Panc1 (cell line): ENCODE results near the gene NKPD1. TPM values are rescaled to one million over a fixed set of nuclear protein-coding genes. Genes with fewer than 3 reads are reported as not detected.

ENCODE experiments used
- ATAC-seq: fragments of 200-7000 bp; cut with Tn5 transposase; 2 replicates; pipeline ENCODE4 v1.9.1; 2020; ENCODE audit warnings: mild to moderate bottlenecking, moderate library complexity
- BruUV-seq: library from RNA; stranded (reverse); fragments of 400-500 nt; replicated peaks from 2 replicates; lab custom pipeline; 2021; lab: Mats Ljungman, UMichigan
- CTCF ChIA-PET: fragments of 300-600 bp; sonication (Branson Sonifier 250); formaldehyde crosslinking; loops from one replicate; lab custom pipeline; 2022; ENCODE audit warnings: antibody characterized with exemption; lab: Charles Lee
- POLR2A ChIA-PET: fragments of 300-600 bp; sonication (Branson Sonifier 250); formaldehyde crosslinking; loops from one replicate; lab custom pipeline; 2022; ENCODE audit warnings: antibody characterized with exemption; lab: Charles Lee
- DNase-seq: peaks from one replicate; pipeline ENCODE4 v3.0.0-alpha.2; 2010; ENCODE audit warnings: low read depth, low spot score
- H3K27ac ChIP-seq: 2 replicates; pipeline ENCODE4 v1.5.1; 2011; ENCODE audit warnings: mild to moderate bottlenecking, low read length, inconsistent platforms
- H3K27me3 ChIP-seq: fragments of 200-500 bp; sonication (Bioruptor generic); 2 replicates; pipeline ENCODE4 v1.6.0; 2014; ENCODE audit warnings: low read length, inconsistent platforms; ENCODE audit not compliant: control insufficient read depth, insufficient read depth
- H3K36me3 ChIP-seq: fragments of 200-500 bp; sonication (Bioruptor generic); 2 replicates; pipeline ENCODE4 v1.5.1; 2014; ENCODE audit warnings: inconsistent platforms, mild to moderate bottlenecking, low read length, moderate library complexity; ENCODE audit not compliant: control insufficient read depth, insufficient read depth
- H3K4me1 ChIP-seq: 2 replicates; pipeline ENCODE4 v1.5.1; 2011; ENCODE audit warnings: inconsistent platforms, mild to moderate bottlenecking, low read length, moderate library complexity; ENCODE audit not compliant: control insufficient read depth, insufficient read depth
- H3K4me3 ChIP-seq, 2 experiments: 2 replicates each; pipeline ENCODE4 v1.5.1; 2011 to 2012; ENCODE audit warnings: low read depth in 2 of 2, low read length in 2 of 2, mild to moderate bottlenecking in 2 of 2, inconsistent platforms in 1 of 2, moderate library complexity in 1 of 2
- H3K9me3 ChIP-seq: fragments of 200-500 bp; sonication (Bioruptor generic); 2 replicates; pipeline ENCODE4 v1.5.1; 2014; ENCODE audit warnings: low read depth, mild to moderate bottlenecking, inconsistent platforms, low read length, moderate library complexity; ENCODE audit not compliant: control insufficient read depth, insufficient read depth
- POLR2AphosphoS5 ChIP-seq: IDR thresholded peaks from 2 replicates; pipeline ENCODE4 v1.6.1; 2012; ENCODE audit warnings: mild to moderate bottlenecking, low read depth, low read length, moderate library complexity
- SIN3A ChIP-seq: IDR thresholded peaks from 2 replicates; pipeline ENCODE4 v1.6.1; 2012; ENCODE audit warnings: low read depth, mild to moderate bottlenecking, low read length, moderate library complexity, borderline replicate concordance; ENCODE audit not compliant: insufficient read depth
- TCF7L2 ChIP-seq: IDR thresholded peaks from 2 replicates; pipeline ENCODE4 v1.6.1; 2011; ENCODE audit warnings: mild to moderate bottlenecking, low read depth, low read length, inconsistent platforms
- in situ Hi-C: cut with HindIII; loops from 2 replicates; pipeline ENCODE4 v1.10.0; 2016; ENCODE audit warnings: low sequenced_read_pairs, low pct_unique_long_range_greater_than_20kb
- intact Hi-C: fragments of 100-400 bp; cut with micrococcal nuclease; formaldehyde crosslinking; loops from one replicate; pipeline ENCODE4 v1.10.0; 2022; ENCODE audit not compliant: unreplicated experiment
- total RNA-seq: library from RNA; stranded (reverse); gene quantifications from one replicate; pipeline ENCODE4 v1.2.1, GENCODE V29; 2021; ENCODE audit not compliant: unreplicated experiment
- TF ChIP-seq, protein P1 (sequence below): fragments of 450-650 bp; IDR thresholded peaks from 2 replicates; pipeline ENCODE4 v1.5.1; 2017; ENCODE audit warnings: mild to moderate bottlenecking
- TF ChIP-seq, protein P2 (sequence below), 2 experiments: IDR thresholded peaks; 2 replicates each; pipeline ENCODE4 v1.6.1; 2011 to 2012; ENCODE audit warnings: low read depth in 2 of 2, control low read depth in 1 of 2, low read length in 1 of 2, mild to moderate bottlenecking in 1 of 2, moderate library complexity in 1 of 2; ENCODE audit not compliant: insufficient read depth in 1 of 2

Gene NKPD1
- total RNA-seq, 1 experiment from 2014 or later: 0.05 TPM

DNA sequence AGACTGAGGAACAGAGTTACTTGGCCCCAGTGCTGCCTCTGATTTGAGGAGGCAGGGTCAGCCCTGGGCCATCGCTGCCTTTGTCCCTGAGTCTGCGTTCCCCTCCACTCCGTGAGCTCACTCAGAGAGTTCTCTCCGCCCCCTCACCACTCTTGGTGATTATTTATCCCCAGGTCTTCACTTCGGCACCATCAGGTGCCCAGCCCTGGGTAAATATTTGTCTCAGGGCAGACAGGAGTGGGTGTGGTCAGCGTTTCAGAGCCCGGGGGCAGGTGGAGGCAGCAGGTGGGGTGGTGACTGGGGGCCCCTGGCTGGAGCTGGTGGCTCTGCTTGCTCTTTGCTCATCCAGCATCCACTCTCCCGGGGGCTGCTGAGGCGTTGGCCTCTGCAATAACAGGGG lies 47.2 kb downstream of the NKPD1 start:
- POLR2A ChIA-PET: no interaction called here
- TF ChIP-seq POLR2AphosphoS5 (no peak), SIN3A (no peak), TCF7L2 (no peak)
- TF ChIP-seq, protein P1, sequence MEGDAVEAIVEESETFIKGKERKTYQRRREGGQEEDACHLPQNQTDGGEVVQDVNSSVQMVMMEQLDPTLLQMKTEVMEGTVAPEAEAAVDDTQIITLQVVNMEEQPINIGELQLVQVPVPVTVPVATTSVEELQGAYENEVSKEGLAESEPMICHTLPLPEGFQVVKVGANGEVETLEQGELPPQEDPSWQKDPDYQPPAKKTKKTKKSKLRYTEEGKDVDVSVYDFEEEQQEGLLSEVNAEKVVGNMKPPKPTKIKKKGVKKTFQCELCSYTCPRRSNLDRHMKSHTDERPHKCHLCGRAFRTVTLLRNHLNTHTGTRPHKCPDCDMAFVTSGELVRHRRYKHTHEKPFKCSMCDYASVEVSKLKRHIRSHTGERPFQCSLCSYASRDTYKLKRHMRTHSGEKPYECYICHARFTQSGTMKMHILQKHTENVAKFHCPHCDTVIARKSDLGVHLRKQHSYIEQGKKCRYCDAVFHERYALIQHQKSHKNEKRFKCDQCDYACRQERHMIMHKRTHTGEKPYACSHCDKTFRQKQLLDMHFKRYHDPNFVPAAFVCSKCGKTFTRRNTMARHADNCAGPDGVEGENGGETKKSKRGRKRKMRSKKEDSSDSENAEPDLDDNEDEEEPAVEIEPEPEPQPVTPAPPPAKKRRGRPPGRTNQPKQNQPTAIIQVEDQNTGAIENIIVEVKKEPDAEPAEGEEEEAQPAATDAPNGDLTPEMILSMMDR: no peak
- TF ChIP-seq, protein P2, sequence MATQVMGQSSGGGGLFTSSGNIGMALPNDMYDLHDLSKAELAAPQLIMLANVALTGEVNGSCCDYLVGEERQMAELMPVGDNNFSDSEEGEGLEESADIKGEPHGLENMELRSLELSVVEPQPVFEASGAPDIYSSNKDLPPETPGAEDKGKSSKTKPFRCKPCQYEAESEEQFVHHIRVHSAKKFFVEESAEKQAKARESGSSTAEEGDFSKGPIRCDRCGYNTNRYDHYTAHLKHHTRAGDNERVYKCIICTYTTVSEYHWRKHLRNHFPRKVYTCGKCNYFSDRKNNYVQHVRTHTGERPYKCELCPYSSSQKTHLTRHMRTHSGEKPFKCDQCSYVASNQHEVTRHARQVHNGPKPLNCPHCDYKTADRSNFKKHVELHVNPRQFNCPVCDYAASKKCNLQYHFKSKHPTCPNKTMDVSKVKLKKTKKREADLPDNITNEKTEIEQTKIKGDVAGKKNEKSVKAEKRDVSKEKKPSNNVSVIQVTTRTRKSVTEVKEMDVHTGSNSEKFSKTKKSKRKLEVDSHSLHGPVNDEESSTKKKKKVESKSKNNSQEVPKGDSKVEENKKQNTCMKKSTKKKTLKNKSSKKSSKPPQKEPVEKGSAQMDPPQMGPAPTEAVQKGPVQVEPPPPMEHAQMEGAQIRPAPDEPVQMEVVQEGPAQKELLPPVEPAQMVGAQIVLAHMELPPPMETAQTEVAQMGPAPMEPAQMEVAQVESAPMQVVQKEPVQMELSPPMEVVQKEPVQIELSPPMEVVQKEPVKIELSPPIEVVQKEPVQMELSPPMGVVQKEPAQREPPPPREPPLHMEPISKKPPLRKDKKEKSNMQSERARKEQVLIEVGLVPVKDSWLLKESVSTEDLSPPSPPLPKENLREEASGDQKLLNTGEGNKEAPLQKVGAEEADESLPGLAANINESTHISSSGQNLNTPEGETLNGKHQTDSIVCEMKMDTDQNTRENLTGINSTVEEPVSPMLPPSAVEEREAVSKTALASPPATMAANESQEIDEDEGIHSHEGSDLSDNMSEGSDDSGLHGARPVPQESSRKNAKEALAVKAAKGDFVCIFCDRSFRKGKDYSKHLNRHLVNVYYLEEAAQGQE (IDR thresholded peaks at IDR 0.05; ENCODE audit: insufficient read depth in 1 of 2, low read depth in 2 of 2, low read length in 1 of 2): no peak

DNA sequence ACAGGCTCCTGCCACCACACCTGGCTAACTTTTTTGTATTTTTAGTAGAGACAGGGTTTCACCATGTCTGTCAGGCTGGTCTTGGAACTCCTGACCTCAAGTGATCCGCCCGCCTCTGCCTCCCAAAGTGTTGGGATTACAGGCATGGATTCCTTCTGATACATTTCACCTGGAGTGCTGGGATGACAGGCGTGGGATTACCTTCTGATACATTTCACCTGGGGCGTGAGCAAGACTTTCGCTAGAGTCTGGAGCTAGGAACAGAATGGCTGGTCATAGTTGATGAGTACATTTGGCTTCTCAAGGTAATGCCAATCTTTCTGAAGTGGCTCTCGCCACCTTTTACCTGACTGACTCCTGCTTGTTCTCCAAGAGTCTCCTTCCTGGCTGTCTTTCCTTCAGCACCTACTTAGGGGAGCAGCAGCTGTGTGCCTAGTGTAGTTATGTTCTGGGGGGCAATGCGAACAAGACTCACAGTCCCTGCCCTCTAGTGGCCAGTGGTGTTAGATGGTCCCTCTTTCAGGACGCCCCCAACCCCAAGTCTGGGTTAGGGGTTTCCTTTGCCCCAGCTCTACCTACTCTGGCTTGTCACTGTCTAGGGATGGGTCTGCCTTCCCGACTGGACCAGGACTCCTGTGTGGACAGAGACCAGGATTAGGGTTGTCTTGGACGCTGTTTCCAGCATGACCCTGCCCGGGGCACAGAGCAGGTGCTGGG lies 48.5 kb downstream of the NKPD1 start:
- Histone ChIP-seq H3K4me3 (no peak overlapping the region), H3K27me3 (no peaks in the 10 kb centered on the region), H3K36me3 (no peaks in the 10 kb centered on the region), H3K9me3 (no peaks in the 10 kb centered on the region), H3K4me1 (no peaks in the 10 kb centered on the region), H3K27ac (no peak overlapping the region)
- in situ Hi-C loops: no loop called here
- CTCF ChIA-PET: no interaction called here
- POLR2A ChIA-PET: interaction anchor here (0.6 kb wide), 1 partner anchor 9 kb away, joined by 4 read pairs; no protein-coding TSS in a partner anchor
- no peak for ATAC-seq
- no peak for DNase-seq
- intact Hi-C loops: no loop called here
- no TSS peak for BruUV-seq
- TF ChIP-seq, protein P1: no peak
- TF ChIP-seq SIN3A: no peak
- TF ChIP-seq TCF7L2: no peak
- no peak for TF ChIP-seq POLR2AphosphoS5
- TF ChIP-seq, protein P2 (IDR thresholded peaks at IDR 0.05; ENCODE audit: insufficient read depth in 1 of 2, low read depth in 2 of 2, low read length in 1 of 2): no peak

More for the DNA sequence above, 47.2 kb downstream of the NKPD1 start:
- Histone ChIP-seq H3K9me3 (no peaks in the 10 kb centered on the region), H3K4me3 (no peak overlapping the region), H3K4me1 (peaks cover 4% of the 10 kb centered on the region; the same call in 1 of the 2 replicates), H3K27me3 (no peaks in the 10 kb centered on the region), H3K27ac (no peak overlapping the region), H3K36me3 (no peaks in the 10 kb centered on the region)
- no peak for DNase-seq
- intact Hi-C loops: no loop called here
- no TSS peak for BruUV-seq
- no peak for ATAC-seq
- CTCF ChIA-PET: no interaction called here
- in situ Hi-C loops: no loop called here
